HG02588 (cell line): Measurements from ENCODE around the gene TTC33.
A peak's percentile ranks its signal among the peaks of the same experiment; 100 is the strongest.
"Not testable (repeated sequence)": the region's sequence is repeated elsewhere in the genome, so short reads cannot be mapped to it uniquely, and the experiment has no call there.

ENCODE experiments used
- ATAC-seq: cut with Tn5 transposase; IDR thresholded peaks from one replicate; pipeline ENCODE4 v1.9.1; 2021; ENCODE audit warnings: mild to moderate bottlenecking, moderate library complexity; ENCODE audit not compliant: unreplicated experiment

The TTC33 gene

GRCh38 chr5:40722497-40722911, 33.3 kb downstream of the TTC33 start:
- ATAC-seq: not testable (repeated sequence)

- no peak for ATAC-seq
These were observed 35.7 kb downstream of the TTC33 start for GRCh38 chr5:40720069-40720468.

- ATAC-seq: no peak
These were observed 38.5 kb downstream of the TTC33 start for GRCh38 chr5:40717281-40717680.

GRCh38 chr5:40716590-40716989, 39.2 kb downstream of the TTC33 start:
- ATAC-seq: no peak

GRCh38 chr5:40716000-40716399, 39.8 kb downstream of the TTC33 start:
- ATAC-seq: no peak

GRCh38 chr5:40714001-40714400, 41.8 kb downstream of the TTC33 start:
- no peak for ATAC-seq

- ATAC-seq: not testable (repeated sequence)
These were observed 45.2 kb downstream of the TTC33 start for GRCh38 chr5:40710575-40710974.

- not testable (repeated sequence) for ATAC-seq
These were observed 50.3 kb downstream of the TTC33 start for GRCh38 chr5:40705484-40705883.

- ATAC-seq: not testable (repeated sequence)
These were observed 53.7 kb downstream of the TTC33 start for GRCh38 chr5:40702027-40702426.

GRCh38 chr5:40700116-40700782, 55.5 kb downstream of the TTC33 start:
- no peak for ATAC-seq

- ATAC-seq: no peak
These were observed 61.3 kb downstream of the TTC33 start for GRCh38 chr5:40694433-40694832.

- ATAC-seq: no peak
These were observed 63.9 kb downstream of the TTC33 start for GRCh38 chr5:40691894-40692293.

- ATAC-seq: no peak
These were observed 65.5 kb downstream of the TTC33 start for GRCh38 chr5:40690267-40690666.

GRCh38 chr5:40689438-40689837, 66.3 kb downstream of the TTC33 start:
- ATAC-seq: no peak

- ATAC-seq: no peak
These were observed 66.8 kb downstream of the TTC33 start for GRCh38 chr5:40688996-40689395.

GRCh38 chr5:40688127-40688761, 67.5 kb downstream of the TTC33 start:
- peak; percentile 80 for ATAC-seq

GRCh38 chr5:40687321-40687720, 68.4 kb downstream of the TTC33 start:
- no peak for ATAC-seq

GRCh38 chr5:40685976-40686486, 69.7 kb downstream of the TTC33 start:
- no peak for ATAC-seq

- ATAC-seq: no peak
These were observed 70.6 kb downstream of the TTC33 start for GRCh38 chr5:40685193-40685592.

- no peak for ATAC-seq
These were observed 72.5 kb downstream of the TTC33 start for GRCh38 chr5:40683305-40683704.

GRCh38 chr5:40682154-40683017, 73.4 kb downstream of the TTC33 start:
- ATAC-seq: no peak
